CD4-positive, alpha-beta T cell (primary cell): Measurements from ENCODE around the gene PDE9A. TPM values are rescaled to one million over a fixed set of nuclear protein-coding genes. Genes with fewer than 3 reads are reported as not detected.

Source experiments
- ATAC-seq: fragments of 200-7000 bp; cut with Tn5 transposase; one replicate; pipeline ENCODE4 v1.10.0; 2022; ENCODE audit warnings: mild to moderate bottlenecking; ENCODE audit not compliant: poor library complexity
- CTCF ChIA-PET: fragments of 350-600 bp; sonication (Branson Sonifier 250); formaldehyde crosslinking; loops from one replicate; lab custom pipeline; 2021; ENCODE audit warnings: antibody characterized with exemption, inconsistent platforms; lab: Charles Lee
- POLR2A ChIA-PET: fragments of 350-600 bp; sonication (Branson Sonifier 250); formaldehyde crosslinking; loops from one replicate; lab custom pipeline; 2021; ENCODE audit warnings: antibody characterized with exemption, inconsistent platforms; lab: Charles Lee
- DNase-seq, 14 experiments: peaks; one replicate each; pipeline ENCODE4 v3.0.0-alpha.2; 2013 to 2020; ENCODE audit warnings: mixed read lengths in 2 of 14
- H3K27ac ChIP-seq, 2 donors: one replicate each; pipeline versions ENCODE4 v1.5.1 to v1.7.0; 2013; ENCODE audit warnings: low read length in 2 of 2, low read depth in 1 of 2, mild to moderate bottlenecking in 1 of 2
- H3K27me3 ChIP-seq, 2 experiments: 1 replicate in 1 of 2; 2 replicates in 1 of 2; pipeline versions ENCODE4 v1.6.1 to v1.7.0; 2013; ENCODE audit warnings: low read length in 2 of 2, control low read depth in 1 of 2, mild to moderate bottlenecking in 1 of 2, moderate library complexity in 1 of 2; ENCODE audit not compliant: insufficient read depth in 2 of 2, control insufficient read depth in 1 of 2
- H3K36me3 ChIP-seq: one replicate; pipeline ENCODE4 v1.6.1; 2013; ENCODE audit warnings: low read length, control low read depth; ENCODE audit not compliant: insufficient read depth
- H3K4me1 ChIP-seq: one replicate; pipeline ENCODE4 v1.6.1; 2013; ENCODE audit warnings: low read length, control low read depth; ENCODE audit not compliant: insufficient read depth
- H3K4me3 ChIP-seq: one replicate; pipeline ENCODE4 v1.5.1; 2013; ENCODE audit warnings: mild to moderate bottlenecking, low read length, moderate library complexity
- H3K9me3 ChIP-seq, 2 experiments: 1 replicate in 1 of 2; 2 replicates in 1 of 2; pipeline versions ENCODE4 v1.6.1 to v1.7.0; 2013; ENCODE audit warnings: low read length in 2 of 2, mild to moderate bottlenecking in 2 of 2, control low read depth in 1 of 2, moderate library complexity in 1 of 2; ENCODE audit not compliant: control insufficient read depth in 1 of 2, insufficient read depth in 1 of 2
- H3K27ac Mint-ChIP-seq: one replicate; pipeline ENCODE4 v1.8.0; 2020; ENCODE audit warnings: mixed read lengths
- H3K27me3 Mint-ChIP-seq: one replicate; pipeline ENCODE4 v1.8.0; 2021; ENCODE audit warnings: mixed read lengths
- H3K36me3 Mint-ChIP-seq: one replicate; pipeline ENCODE4 v1.8.0; 2021; ENCODE audit warnings: low read depth, mixed read lengths
- H3K4me1 Mint-ChIP-seq: one replicate; pipeline ENCODE4 v1.8.0; 2021; ENCODE audit warnings: low read depth, mixed read lengths
- H3K4me3 Mint-ChIP-seq: one replicate; pipeline ENCODE4 v1.8.0; 2020; ENCODE audit warnings: mild to moderate bottlenecking, mixed read lengths
- H3K9me3 Mint-ChIP-seq: one replicate; pipeline ENCODE4 v1.8.0; 2020; ENCODE audit warnings: mixed read lengths
- CTCF ChIP-seq: fragments of 200-600 bp; IDR thresholded peaks from one replicate; pipeline ENCODE4 v1.8.0; 2022; ENCODE audit warnings: antibody characterized with exemption, mild to moderate bottlenecking
- intact Hi-C, 2 experiments: fragments of 100-400 bp; cut with DNase I in 1 of 2; cut with micrococcal nuclease in 1 of 2; formaldehyde crosslinking; loops; one replicate each; pipeline versions ENCODE4 v1.15.1 to v1.9.0; 2023 to 2025; cut with DNase I, micrococcal nuclease
- total RNA-seq, 174 experiments: library from RNA in 2 of 174; stranded (reverse) in 2 of 174; gene quantifications; one replicate each; pipeline ENCODE4 v1.2.3 and lab custom pipeline; 2021 to 2026

Gene PDE9A
- total RNA-seq, 2 experiments from 2014 or later: 12.6 to 13.2 TPM

GRCh38 chr21:42758721-42759593 is 105.5 kb downstream of the PDE9A start:
- ChIA-PET CTCF (no interaction called here), POLR2A (no interaction called here)
- H3K9me3 Mint-ChIP-seq: no peaks in the 10 kb centered on the region
- H3K4me3 ChIP-seq: no peak overlapping the region
- H3K27me3 Mint-ChIP-seq: no peaks in the 10 kb centered on the region
- DNase-seq: no peak
- H3K27ac ChIP-seq: no peak overlapping the region
- H3K4me1 ChIP-seq: no peaks in the 10 kb centered on the region
- intact Hi-C loops: no loop called here
- no peaks in the 10 kb centered on the region for H3K27me3 ChIP-seq
- H3K4me3 Mint-ChIP-seq: no peak overlapping the region
- no peak for TF ChIP-seq CTCF
- H3K4me1 Mint-ChIP-seq: no peaks in the 10 kb centered on the region
- peaks cover 22% of the 10 kb centered on the region for H3K36me3 Mint-ChIP-seq
- ATAC-seq: no peak
- no peaks in the 10 kb centered on the region for H3K9me3 ChIP-seq
- H3K27ac Mint-ChIP-seq: no peak overlapping the region
- H3K36me3 ChIP-seq: peaks cover 14% of the 10 kb centered on the region

GRCh38 chr21:42759594-42759927 is 106.1 kb downstream of the PDE9A start:
- Histone ChIP-seq H3K27me3 (no peaks in the 10 kb centered on the region), H3K4me3 (no peak overlapping the region), H3K27ac (no peak overlapping the region), H3K36me3 (peaks cover 14% of the 10 kb centered on the region), H3K9me3 (no peaks in the 10 kb centered on the region), H3K4me1 (no peaks in the 10 kb centered on the region)
- no peak for DNase-seq
- no peak overlapping the region for H3K27ac Mint-ChIP-seq
- intact Hi-C loops: no loop called here
- ATAC-seq: no peak
- H3K9me3 Mint-ChIP-seq: no peaks in the 10 kb centered on the region
- no peak overlapping the region for H3K4me3 Mint-ChIP-seq
- CTCF ChIA-PET: no interaction called here
- no peaks in the 10 kb centered on the region for H3K27me3 Mint-ChIP-seq
- no peak for TF ChIP-seq CTCF
- peaks cover 23% of the 10 kb centered on the region for H3K36me3 Mint-ChIP-seq
- POLR2A ChIA-PET: no interaction called here
- H3K4me1 Mint-ChIP-seq: no peaks in the 10 kb centered on the region

GRCh38 chr21:42760361-42760950 is 107.0 kb downstream of the PDE9A start:
- no peak overlapping the region for H3K27ac Mint-ChIP-seq
- H3K4me3 Mint-ChIP-seq: no peak overlapping the region
- Histone ChIP-seq H3K9me3 (no peaks in the 10 kb centered on the region), H3K4me3 (no peak overlapping the region), H3K27me3 (no peaks in the 10 kb centered on the region), H3K36me3 (peaks cover 15% of the 10 kb centered on the region), H3K4me1 (no peaks in the 10 kb centered on the region), H3K27ac (no peak overlapping the region)
- H3K4me1 Mint-ChIP-seq: no peaks in the 10 kb centered on the region
- H3K9me3 Mint-ChIP-seq: no peaks in the 10 kb centered on the region
- ATAC-seq (no peak), DNase-seq (no peak)
- H3K27me3 Mint-ChIP-seq: no peaks in the 10 kb centered on the region
- intact Hi-C loops: no loop called here
- no peak for TF ChIP-seq CTCF
- CTCF ChIA-PET: no interaction called here
- POLR2A ChIA-PET: no interaction called here
- H3K36me3 Mint-ChIP-seq: peaks cover 27% of the 10 kb centered on the region
